Hematopoietic multipotent progenitor cell treated with erythropoietin and hydrocortisone succinate and interleukin-3 and kit ligand, for 6 days (in vitro differentiated cells): ENCODE measurements around the gene SHPK.

Experiments
- DNase-seq: peaks from one replicate; pipeline ENCODE4 v3.0.0-alpha.2; 2015

SHPK gene

DNA sequence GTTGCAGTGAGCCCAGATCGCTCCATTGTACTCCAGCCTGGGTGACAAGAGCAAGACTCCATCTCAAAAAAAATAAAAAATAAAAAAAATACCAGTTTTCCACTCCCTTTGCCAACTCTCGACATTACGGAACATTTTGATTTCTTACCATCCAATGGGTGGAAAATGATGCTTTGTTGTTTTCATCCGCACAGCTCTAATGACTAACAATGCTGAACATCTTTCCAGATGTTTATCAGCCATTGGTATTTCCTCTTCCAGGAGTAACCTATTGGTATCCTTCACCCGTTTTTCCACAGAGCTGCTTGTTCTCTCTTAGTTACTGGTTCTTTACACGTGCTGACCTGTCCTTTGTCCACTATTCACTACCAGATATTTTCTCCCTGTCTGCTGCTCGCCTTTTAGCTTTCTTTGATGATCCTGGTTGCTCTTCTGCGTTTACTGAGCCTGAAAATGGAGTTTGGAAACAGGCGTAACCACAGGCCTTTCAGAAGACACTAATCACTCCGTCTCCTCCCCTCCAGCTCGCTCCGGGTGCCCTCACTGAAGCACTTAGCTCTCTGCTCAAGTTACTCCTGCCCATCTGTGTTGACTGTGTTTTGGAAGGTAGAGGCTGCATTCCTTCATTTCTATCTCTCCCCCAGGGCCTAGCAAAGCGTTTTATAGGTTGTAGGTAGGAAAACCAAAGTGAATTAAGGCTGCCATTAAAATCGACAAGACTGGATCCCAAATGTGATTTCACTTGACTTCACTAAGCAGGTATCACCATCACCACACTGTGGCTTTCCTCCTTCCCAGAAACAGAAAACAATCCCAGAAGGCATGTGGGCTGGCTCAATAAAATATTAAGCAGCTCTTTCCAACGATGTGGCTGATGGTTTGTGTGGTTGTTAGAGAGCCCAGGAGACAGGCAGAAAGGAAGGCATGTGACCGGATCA, 8.9 kb downstream of the SHPK start:
- no peak for DNase-seq

DNA sequence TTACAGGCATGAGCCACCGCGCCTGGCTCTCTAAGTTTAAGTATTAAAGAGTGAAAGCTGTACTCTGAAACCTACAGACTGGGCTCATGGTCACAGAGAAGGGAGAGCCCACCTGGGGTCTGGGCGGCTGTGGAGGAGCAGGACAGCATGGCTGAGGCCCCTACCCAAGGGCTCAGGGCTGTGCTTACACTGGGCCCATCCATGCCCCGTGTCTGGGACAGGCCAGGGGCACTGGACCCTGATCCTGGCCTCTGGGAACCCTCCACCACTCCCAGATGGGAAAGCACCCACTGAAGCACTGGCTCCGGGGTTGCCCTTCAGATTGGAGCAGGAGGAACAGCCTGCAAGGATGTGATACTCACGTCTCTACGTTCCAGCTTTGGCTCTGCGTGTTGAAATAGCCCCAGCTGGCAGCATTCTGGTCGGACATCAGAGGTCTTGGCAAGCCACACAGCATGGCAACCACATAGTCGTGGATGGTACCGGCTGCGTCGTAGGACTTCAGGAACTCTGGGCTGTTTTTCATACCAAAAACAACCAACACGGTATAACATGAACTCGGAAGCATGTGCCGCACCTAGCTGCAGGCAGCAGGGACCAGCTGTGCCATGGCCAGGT, 13.0 kb downstream of the SHPK start:
- no peak for DNase-seq

DNA sequence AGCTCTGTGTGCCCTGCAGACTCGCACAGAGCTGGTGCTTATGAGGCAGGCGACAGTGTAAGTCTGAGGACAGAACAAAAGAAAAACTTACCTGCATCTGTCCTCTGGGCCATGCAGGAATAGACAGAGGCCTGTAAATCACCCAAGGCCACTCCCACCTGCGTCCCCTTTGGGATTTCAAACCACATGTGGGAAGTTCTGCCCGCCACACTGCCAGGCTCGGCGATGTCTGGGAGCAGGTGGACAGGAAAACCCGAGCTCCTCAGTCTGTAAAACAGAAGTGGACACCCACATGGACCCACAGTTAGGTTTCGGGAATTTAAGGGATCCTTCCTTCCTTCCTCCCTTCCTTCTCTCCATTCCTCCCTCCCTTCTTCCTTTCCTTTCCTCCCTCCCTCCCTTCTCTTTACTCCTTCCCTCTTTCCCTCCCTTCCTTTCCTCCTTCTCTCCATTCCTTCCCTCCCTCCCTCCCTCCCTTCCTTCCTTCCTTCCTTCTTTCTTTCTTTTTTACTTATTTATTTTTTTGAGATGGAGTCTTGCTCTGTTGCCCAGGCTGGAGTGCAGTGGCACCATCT, 14.8 kb downstream of the SHPK start:
- no peak for DNase-seq

DNA sequence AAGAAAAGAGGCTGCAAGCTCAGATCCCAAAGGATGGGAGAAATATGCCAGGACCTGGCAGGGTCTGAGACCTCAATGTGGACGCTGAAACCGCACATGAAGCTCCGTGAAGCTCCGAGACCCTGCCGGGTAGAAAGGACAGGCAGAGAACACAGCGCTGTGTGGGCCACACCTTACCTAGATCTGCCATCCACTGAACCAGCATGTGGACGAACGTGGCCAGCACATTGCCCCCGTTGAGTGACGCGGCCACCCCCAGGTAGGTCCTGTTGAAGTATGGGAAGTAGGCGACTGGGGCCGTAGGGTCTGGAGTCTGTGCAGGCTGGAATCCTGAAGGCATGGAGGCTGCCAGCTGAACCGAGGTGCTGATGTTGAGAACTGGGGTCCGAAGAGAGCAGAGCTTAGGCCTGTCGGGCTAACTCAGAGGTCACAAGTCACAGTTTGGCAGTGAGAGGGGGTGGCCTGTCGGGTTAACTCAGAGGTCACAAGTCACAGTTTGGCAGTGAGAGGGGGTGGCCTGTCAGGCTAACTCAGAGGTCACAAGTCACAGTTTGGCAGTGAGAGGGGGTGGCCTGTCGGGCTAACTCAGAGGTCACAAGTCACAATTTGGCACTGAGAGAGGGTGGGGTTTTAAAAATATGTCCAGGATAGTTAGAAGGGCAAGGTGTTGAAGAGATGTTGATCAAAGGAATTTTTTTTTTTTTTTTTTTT, 20.7 kb downstream of the SHPK start:
- DNase-seq = no peak

DNA sequence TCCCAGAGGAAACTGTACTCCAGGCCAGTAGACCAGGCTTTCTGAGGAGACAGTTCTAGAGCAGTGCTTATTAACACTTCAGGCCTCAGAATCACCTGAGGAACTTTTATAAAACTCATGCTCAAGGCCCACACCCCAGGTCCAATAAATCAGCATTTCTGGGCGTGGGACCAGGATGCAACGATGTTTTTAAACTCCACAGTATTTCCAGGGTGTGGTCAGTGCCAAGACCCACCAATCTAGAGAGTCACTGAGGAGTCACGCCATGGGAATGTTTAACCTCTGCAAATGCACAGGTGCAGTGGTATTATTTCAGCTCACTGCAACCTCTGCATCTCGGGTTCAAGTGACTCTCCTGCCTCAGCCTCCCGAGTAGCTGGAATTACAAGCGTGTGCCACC, 22.9 kb downstream of the SHPK start:
- DNase-seq = no peak

DNA sequence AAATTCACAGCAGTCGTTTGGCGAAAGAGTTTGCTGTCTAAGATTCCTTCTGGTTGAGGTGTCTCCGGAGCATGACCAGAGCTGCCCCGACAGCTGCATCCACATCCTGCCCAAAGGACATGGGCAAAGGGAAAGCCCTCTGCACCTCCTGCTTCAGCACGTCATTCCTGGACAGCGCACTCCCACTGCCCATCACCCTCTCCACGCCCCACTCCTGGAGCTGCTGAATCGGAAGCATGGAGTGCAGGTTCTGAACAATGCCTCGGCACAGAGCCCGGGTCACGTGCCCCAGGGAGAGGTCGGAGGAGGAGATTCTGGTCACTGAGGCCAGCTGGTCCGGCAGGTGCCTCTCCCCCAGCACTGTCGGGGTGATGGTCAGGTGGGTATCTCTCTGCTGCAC, 25.5 kb downstream of the SHPK start:
- no peak for DNase-seq

DNA sequence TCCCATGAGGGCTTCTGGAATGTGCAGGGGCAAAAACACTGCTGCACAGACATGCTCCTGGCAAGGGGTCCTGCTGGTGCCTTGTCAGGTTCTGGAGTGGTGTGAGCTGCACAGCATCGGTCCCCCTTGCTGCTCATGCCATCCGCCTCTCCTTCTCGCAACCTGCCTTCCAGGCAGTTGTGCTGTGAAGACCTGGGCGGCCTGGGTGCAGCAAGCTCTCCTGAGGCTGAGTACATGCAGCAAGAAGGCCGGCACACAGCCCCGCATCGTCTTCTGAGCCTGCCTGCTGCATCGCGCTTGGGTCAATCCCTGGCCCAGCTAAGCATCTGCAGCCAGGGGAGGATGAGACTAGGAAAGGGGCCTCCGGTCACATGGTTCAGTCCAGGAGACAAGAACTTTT, 26.4 kb downstream of the SHPK start:
- no peak for DNase-seq

DNA sequence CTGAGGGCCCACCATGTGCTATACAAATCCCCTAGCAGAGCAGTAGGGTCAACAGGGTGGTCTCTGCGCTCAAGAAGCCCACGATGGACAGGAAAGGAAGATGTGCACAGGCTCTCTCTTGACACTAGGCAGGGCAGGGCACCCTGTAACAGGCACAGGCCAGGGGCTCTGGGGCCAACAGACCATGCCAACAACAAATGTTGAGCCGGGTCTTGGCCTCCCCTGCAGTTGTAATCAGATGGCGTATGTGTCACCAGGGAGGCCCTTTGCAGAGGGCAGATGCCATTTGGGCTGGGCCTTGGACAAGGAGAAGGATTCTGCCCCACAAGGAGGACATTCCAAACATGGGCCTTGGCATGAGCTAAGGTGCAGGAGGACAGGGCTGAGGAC, 32.2 kb downstream of the SHPK start:
- no peak for DNase-seq

DNA sequence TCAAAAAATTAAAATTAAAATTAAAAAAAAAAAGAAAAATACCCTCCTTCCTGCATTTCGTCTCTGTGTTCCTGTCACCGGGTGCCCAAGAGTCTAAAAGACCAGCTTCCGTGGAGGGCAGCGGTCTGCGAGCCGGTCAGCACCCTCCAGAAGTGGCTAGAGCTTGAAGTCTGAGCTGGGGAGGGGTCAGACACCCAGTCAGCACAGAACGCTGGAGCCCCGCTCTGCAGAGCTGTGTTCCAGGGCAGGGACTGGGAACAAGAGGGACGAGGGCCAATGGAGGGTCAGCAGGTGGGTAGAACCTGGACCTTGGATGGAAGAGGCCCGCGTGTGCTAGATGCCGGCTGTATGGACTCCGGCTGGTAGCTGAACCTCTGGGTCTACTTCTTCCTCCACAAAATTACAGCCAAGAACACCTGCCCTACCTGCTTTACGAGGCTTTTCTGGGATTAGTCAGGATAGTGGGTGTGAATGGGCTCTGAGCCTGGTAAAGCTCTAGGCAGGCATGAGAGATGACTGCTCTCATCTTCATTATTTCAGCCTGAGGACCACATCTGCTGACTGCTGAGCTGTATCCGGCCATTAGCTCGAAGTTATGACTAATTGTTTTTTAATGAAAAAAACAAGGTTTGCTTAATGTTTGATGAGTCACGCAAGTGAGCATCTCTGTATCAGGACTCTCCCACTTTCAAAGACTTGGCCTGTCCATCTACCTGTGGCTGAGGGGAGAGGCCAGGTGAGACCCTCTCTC, 32.8 kb downstream of the SHPK start:
- no peak for DNase-seq

DNA sequence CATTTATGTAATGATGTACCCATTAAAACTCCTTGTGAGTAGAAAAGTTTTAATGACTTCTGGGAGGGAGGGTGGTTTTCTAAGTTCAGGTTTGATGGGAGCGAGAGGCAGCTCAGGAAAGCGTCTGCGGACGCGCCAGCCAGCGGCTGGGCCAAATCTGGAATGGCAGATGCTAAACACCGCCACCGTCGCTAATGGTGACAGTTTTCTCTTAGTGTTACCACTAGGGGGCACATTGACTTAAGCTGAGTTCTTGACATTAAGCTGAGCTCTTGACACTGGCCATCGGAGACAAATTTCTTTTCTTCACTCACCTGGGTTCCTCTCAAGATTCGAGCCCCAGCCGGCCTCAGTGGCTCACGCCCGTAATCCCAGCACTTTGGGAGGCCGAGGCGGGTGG, 33.6 kb downstream of the SHPK start:
- DNase-seq = peak; percentile 88

DNA sequence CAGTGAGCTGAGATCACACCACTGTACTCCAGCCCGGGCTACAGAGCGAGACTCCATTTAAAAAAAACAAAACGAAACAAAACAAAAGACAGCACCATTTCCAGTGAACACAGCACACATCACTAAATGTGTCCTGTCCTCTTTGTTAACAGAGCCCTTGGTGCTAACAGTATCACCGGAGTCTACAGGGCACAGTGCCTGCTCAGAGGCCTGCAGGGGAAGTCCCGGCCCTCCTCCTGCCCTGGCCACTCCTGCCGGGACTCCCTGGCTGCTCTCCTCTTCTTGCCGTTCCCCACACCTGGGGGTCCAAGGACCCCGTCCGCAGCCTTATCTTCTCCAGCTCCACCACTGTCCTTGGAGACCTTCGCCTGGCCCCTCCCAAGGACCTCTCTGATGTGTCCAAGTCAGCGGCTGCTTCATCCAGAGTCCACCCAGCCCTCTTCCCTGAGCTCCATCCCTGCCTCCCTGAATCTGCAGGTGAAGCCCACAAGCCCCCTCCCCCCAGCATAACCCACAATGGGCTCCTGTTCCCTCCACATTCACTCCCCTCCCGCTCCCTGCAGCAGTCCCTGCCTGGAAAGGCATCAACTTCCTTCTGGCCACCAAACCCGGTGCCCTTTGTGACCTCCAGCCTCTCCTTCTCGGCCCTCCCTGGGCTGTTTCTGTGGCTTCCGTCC, 35.4 kb downstream of the SHPK start:
- no peak for DNase-seq

DNA sequence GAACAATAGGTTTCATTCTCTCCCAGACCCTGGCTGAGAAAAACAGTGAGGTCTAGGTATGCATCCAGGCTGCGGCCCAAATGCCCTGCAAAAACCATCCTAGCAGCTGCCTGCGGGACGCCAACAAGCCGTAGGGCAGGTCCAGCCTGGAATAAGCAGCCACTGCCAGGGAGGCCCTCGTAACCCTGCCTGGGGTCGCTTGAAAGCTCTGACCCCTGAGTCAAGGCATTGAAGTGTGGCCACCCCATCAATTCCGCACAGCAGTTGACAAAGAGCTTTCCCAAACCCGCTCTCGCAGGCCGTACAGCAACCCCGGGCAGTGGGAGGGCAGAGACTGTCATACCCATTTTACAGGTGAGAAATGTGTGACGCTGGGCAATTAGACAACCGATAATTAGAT, 38.0 kb downstream of the SHPK start:
- DNase-seq = no peak

DNA sequence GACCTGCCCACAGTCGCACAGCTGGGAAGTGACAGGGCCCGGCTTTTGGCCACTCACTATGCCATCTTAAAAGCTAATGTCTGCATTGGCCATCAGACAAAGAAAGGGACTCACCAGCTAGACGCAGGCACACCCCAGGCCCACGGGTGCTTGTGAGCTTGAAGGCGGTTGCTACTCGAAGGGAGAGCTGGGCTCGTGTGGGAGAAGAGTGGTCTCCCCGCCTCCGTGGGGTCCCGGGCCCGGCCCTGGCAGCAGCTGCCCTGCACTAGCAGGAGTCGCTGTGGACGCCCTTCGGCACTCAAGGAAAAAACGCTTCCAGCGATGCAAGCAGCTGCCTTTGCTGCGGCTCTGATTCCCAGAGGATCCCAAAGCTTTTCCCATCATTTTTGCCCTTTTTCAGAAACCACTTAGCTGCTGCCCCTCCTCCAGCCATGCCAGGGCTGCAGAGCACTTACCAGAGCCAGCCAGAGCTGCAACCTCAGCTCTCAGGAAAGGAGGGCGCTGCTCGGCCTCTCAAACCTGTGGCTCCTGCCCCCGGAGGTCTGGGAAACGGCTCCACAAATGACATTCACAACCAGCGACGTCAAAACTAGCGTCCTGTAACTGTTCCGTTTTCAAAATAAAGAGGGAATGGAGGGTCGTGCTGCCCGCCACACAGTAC, 39.1 kb downstream of the SHPK start:
- DNase-seq = no peak

DNA sequence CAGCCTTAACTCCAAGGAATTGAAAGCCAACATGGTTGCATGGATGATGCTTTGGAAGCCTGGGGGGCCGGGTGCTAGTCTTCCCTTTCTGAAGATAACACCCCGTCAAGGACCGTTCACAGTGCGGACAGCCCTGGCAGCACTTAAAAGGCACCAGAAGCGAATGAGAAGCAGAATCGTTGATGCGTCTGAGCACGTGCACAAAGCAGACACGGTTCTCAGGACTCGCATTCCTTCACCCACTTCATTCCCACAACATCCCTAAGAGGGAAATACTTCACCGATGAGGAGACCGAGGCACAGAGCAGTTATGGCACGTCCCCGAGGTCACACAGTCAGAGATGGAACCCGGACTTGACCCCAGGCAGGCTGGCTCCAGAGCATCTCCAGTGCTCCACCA, 41.1 kb downstream of the SHPK start:
- DNase-seq = no peak

DNA sequence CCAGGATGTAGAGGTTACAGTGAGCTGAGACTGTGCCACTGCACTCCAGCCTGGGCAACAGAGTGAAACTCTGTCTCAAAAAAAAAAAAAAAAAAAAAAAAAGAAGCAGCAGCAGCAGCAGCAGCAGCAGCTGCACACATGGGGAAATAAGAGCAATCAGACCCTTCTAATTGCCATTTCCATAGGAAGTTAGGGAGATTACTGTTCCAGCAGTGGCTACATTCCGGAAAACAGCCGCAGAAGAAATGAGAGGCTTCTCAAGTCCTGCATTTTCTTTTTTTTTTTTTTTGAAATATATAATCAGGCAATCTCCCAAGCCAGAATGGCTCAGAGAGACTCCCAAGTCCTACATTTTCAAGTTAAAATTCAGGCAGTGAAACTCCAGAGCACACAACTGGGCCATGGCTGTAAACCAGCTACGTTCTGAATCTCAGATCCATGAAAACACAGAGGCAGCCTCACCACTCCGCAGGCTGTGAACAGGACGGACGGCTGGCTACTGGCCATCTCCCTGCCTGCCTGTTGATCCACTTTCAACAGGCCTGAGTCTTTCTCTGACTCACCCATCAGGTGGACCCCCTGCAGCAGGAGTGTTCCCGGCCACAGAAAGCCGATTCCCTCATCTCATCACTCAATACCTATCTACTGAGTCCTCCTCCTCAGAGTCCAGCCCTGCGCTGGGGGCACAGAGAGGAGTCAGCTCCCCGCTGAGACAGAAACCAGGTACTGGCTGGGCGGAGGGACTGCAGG, 41.8 kb downstream of the SHPK start:
- DNase-seq = no peak

DNA sequence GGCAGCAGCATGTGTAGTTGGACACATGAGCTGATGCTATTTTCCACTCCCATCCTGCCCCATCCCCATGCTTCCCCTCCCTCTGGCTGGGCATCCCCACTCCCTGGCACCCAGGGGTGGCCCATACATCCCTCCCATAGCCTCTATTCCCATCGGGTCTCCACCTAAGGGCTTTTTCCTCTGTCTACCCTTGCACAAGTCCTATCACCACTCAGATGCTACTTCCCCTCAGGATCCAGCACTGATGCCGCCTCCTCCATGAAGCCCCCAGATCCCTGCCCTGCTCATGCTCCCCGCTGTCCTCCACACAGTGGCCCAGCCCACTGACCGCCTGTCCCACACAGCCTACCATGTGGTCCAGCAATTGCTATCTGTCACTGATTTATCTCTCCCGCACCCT, 42.7 kb downstream of the SHPK start:
- no peak for DNase-seq

DNA sequence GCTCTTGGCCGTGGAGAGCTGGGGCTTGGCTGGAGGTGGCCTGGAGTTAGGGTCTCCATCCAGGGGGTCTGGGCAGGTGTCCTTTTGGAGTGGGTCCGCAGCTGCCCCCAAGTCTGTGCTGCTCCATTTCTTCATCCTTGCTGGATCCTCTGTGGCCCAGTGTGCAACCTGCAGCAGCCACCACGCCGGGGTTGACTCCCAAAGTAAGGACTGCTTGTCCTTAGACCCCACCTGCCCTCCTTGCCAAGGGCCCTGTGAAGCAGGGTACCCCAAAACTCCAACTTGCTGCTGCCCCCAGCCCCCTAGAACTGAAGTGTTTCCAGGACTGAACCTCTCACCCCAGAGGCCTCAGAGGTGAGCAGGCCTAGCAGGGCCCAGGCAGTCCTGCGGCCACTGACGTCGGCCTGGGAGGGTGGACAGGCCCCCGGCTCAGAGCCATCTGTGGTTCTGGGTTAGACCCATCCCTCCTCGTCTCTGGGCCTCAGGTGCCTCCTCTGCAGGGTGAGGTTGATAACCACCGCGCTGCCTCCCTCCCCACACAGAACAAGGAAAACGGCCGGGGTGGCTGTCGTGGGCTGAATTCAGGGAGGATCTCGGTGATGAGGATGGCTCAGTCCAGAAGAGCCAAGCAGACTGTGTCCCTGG, 43.7 kb downstream of the SHPK start:
- no peak for DNase-seq

DNA sequence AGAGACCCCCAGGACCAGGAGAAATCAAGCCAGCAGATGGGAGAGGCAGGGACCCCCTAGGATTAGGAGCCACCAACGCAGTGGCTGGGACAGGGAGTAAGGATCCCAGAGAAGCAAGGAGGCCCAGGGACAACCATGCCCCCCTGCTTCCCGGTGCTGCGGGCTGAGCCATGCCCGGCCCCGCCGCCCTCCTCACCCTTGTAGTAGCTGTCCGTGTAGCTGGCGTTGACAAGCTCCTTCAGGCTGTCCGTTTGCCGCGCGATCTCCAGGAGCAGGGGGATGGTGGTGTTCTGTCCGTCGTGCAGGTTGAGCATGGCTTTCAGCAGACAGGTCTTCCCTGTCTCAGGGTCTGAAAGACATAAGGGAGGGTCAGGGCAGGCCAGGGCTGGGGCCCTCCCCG, 45.3 kb downstream of the SHPK start:
- no peak for DNase-seq

DNA sequence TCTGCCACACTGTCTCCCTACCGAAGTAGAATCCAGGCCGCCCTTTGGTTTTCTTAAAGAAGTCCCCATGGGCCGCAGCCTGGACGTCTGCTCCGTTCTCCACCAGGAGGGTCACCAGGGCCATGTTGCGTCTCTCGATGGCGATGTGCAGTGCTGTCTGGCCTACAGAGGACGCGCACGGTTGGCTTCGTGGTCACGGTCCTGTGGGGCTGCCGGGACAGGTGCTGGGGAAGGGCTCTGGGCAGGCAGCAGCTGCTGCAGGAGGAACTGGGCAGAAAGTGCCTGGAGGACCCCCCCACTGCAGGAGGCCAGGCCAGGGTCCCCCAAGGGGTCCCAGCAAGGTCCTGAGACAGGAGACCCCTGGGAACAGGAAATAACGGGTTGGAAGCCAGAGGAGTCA, 45.8 kb downstream of the SHPK start:
- no peak for DNase-seq

DNA sequence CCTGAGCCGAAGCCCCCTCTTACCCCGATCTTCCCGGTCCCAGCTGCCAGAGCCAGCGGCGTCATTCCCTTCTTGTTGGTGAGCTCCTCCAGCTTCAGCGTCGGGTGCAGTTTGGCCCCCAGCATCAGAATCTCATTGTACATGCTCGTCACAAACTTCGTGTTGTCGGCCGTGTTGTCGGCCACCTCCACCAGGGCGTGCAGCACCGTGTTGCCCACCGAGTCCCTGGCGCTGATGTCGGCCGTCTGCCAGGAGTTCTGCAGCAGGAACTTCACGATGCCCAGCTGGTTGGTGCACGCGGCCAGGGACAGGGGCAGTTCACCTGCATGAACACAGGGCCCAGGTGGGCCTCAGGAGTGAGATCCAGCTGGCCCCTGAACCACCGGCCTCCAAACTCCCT, 46.3 kb downstream of the SHPK start:
- DNase-seq = no peak
